ENCODE data around the gene DGKQ. TPM values are rescaled to one million over a fixed set of nuclear protein-coding genes. Genes with fewer than 3 reads are reported as not detected.

DGKQ gene
- total RNA-seq, 2 donors from 2014 or later, result 18.6 to 24.0 TPM

GRCh38 chr4:957231-957580 is 16.2 kb downstream of the DGKQ start:
- H3K36me3 ChIP-seq, result peaks cover 24% of the 10 kb centered on the region
- no peaks in the 10 kb centered on the region for H3K27me3 ChIP-seq (replicated peaks; ENCODE audit: insufficient read depth)
- H3K4me3 ChIP-seq, result no peak overlapping the region
- TF ChIP-seq, protein P1, sequence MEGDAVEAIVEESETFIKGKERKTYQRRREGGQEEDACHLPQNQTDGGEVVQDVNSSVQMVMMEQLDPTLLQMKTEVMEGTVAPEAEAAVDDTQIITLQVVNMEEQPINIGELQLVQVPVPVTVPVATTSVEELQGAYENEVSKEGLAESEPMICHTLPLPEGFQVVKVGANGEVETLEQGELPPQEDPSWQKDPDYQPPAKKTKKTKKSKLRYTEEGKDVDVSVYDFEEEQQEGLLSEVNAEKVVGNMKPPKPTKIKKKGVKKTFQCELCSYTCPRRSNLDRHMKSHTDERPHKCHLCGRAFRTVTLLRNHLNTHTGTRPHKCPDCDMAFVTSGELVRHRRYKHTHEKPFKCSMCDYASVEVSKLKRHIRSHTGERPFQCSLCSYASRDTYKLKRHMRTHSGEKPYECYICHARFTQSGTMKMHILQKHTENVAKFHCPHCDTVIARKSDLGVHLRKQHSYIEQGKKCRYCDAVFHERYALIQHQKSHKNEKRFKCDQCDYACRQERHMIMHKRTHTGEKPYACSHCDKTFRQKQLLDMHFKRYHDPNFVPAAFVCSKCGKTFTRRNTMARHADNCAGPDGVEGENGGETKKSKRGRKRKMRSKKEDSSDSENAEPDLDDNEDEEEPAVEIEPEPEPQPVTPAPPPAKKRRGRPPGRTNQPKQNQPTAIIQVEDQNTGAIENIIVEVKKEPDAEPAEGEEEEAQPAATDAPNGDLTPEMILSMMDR (IDR thresholded peaks at IDR 0.05), result no peak
- H3K27ac ChIP-seq, result no peak overlapping the region
- no peaks in the 10 kb centered on the region for H3K9me3 ChIP-seq
- DNase-seq (ENCODE audit: low spot score) (no peak), ATAC-seq (ENCODE audit: insufficient number of reproducible peaks, low FRiP score, low read depth) (no peak)
- H3K4me1 ChIP-seq (ENCODE audit: control insufficient read depth in 1 of 2, low read depth in 2 of 2), result no peaks in the 10 kb centered on the region

DNA sequence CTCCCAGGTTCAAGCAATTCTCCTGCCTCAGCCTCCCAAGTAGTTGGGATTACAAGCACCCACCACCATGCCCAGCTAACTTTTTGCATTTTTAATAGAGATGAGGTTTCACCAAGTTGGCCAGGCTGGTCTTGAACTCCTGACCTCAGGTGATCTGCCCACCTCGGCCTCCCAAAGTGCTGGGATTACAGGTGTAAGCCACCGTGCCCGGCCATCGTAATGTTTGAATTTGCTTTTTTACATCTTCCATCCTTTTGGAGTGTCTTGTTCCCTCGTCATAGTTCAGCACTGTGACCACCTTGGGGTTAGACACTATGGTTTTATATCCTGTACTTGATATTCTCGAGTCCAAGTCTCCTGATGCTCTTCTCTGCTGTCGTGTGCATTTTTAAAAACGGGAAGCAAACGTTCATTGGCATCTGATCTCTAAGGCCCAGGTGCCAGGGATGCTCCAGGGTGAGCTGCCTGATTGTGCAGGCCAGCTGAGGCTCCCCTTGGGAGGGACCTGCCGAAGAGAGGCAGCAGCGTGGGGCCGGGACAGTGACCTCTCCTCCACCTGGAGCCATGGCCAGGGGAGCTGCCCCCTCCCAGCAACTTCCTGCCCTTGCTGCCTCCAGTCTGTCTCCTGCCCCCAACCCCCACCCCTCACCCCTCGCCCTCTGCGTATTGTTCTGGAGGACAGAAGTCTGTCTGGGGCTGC is 16.7 kb downstream of the DGKQ start:
- ATAC-seq (ENCODE audit: insufficient number of reproducible peaks, low FRiP score, low read depth), result no peak
- Histone ChIP-seq H3K27me3 (replicated peaks; ENCODE audit: insufficient read depth) (no peaks in the 10 kb centered on the region), H3K27ac (no peak overlapping the region), H3K9me3 (no peaks in the 10 kb centered on the region), H3K36me3 (peaks cover 24% of the 10 kb centered on the region), H3K4me1 (ENCODE audit: control insufficient read depth in 1 of 2, low read depth in 2 of 2) (no peaks in the 10 kb centered on the region), H3K4me3 (no peak overlapping the region)
- TF ChIP-seq, protein P1 (IDR thresholded peaks at IDR 0.05), result no peak
- DNase-seq (ENCODE audit: low spot score), result no peak

DNA sequence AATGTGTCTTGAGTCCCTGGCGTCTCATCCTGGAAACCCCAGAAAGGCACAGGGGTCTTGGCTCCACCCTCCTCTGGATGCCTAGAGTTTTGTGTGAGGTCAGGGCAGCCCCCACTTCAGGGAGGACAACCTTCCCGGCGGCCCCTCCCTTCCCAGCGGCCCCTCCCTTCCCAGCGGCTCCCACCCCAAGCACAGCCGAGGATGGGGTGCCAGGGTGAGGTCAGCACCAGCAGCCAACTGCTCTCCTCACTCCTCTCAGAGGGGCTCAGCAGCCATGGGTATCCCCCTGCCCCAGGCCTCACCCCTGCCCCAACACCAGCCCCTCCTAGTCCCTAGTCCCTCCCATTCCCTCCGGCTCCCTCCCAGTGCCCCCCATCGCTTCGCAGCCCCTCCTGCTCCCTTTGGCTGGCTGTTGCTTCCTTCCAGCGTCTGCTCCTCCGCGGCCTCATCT is 17.4 kb downstream of the DGKQ start:
- no peaks in the 10 kb centered on the region for H3K27me3 ChIP-seq (replicated peaks; ENCODE audit: insufficient read depth)
- H3K27ac ChIP-seq, result no peak overlapping the region
- H3K4me1 ChIP-seq (ENCODE audit: control insufficient read depth in 1 of 2, low read depth in 2 of 2), result no peaks in the 10 kb centered on the region
- no peaks in the 10 kb centered on the region for H3K9me3 ChIP-seq
- no peak overlapping the region for H3K4me3 ChIP-seq
- ATAC-seq (ENCODE audit: insufficient number of reproducible peaks, low FRiP score, low read depth) (no peak), DNase-seq (ENCODE audit: low spot score) (no peak)
- peaks cover 20% of the 10 kb centered on the region for H3K36me3 ChIP-seq
- TF ChIP-seq, protein P1 (IDR thresholded peaks at IDR 0.05), result no peak

- no peak overlapping the region for H3K27ac ChIP-seq
Measured at GRCh38 chr4:955161-955921, 18.0 kb downstream of the DGKQ start.

More at GRCh38 chr4:955161-955921, 18.0 kb downstream of the DGKQ start:
- ATAC-seq (ENCODE audit: insufficient number of reproducible peaks, low FRiP score, low read depth), result no peak
- Histone ChIP-seq H3K27me3 (replicated peaks; ENCODE audit: insufficient read depth) (no peaks in the 10 kb centered on the region), H3K9me3 (no peaks in the 10 kb centered on the region), H3K36me3 (peaks cover 20% of the 10 kb centered on the region), H3K4me3 (no peak overlapping the region), H3K4me1 (ENCODE audit: control insufficient read depth in 1 of 2, low read depth in 2 of 2) (no peaks in the 10 kb centered on the region)
- TF ChIP-seq, protein P1 (IDR thresholded peaks at IDR 0.05), result no peak
- no peak for DNase-seq (ENCODE audit: low spot score)
